ENCODE measurements around the gene SFXN4. TPM values are rescaled to one million over a fixed set of nuclear protein-coding genes. Genes with fewer than 3 reads are reported as not detected.

SFXN4 gene
- total and polyA plus RNA-seq, 12 donors: 31.0 to 135 (median 51.2) TPM

GRCh38 chr10:119135513-119135881 is 30.0 kb downstream of the SFXN4 start:
- peaks cover 7 to 16% of the 10 kb centered on the region in 2 donors for H3K4me1 ChIP-seq (replicated peaks in 1 of 2)
- peaks cover 0 to 19% of the 10 kb centered on the region in 2 donors for H3K36me3 ChIP-seq (replicated peaks in 1 of 2)
- H3K4me3 ChIP-seq: no peak overlapping the region
- H3K27me3 ChIP-seq: no peaks in the 10 kb centered on the region
- peak overlapping the region in 2 of 5 donors; percentile 4 to 34 for H3K27ac ChIP-seq
- DNase-seq: peak in 1 of 7 donors; percentile 42
- no peaks in the 10 kb centered on the region for H3K9me3 ChIP-seq (replicated peaks in 1 of 3)
- intact Hi-C loops (cut with DNase I): no loop called here
- 63 to 71% (median 67%) methylated on average over 4 of the region's 4 CpGs for whole genome bisulfite sequencing, 4 donors
- TF ChIP-seq CTCF (IDR thresholded peaks at IDR 0.05) (no peak), POLR2A (IDR thresholded peaks at IDR 0.05) (no peak)

GRCh38 chr10:119133949-119134348 is 31.6 kb downstream of the SFXN4 start:
- intact Hi-C loops (cut with DNase I): no loop called here
- TF ChIP-seq POLR2A (IDR thresholded peaks at IDR 0.05) (no peak), CTCF (IDR thresholded peaks at IDR 0.05) (no peak)
- H3K36me3 ChIP-seq (replicated peaks in 1 of 2): peaks cover 0 to 23% of the 10 kb centered on the region in 2 donors
- no peaks in the 10 kb centered on the region for H3K27me3 ChIP-seq
- no peak overlapping the region for H3K27ac ChIP-seq
- H3K4me3 ChIP-seq: no peak overlapping the region
- no peak for DNase-seq
- H3K4me1 ChIP-seq (replicated peaks in 1 of 2): peaks cover 7 to 14% of the 10 kb centered on the region in 2 donors
- no peaks in the 10 kb centered on the region for H3K9me3 ChIP-seq (replicated peaks in 1 of 3)
- 69 to 81% (median 74%) methylated on average over 8 of the region's 8 CpGs for WGBS, 4 donors

GRCh38 chr10:119132521-119133345 is 32.8 kb downstream of the SFXN4 start:
- peaks cover 0 to 23% of the 10 kb centered on the region in 2 donors for H3K36me3 ChIP-seq (replicated peaks in 1 of 2)
- no peak overlapping the region for H3K4me3 ChIP-seq
- intact Hi-C loops (cut with DNase I): no loop called here
- no peak for DNase-seq
- no peaks in the 10 kb centered on the region for H3K9me3 ChIP-seq (replicated peaks in 1 of 3)
- H3K27me3 ChIP-seq: no peaks in the 10 kb centered on the region
- peaks cover 7% of the 10 kb centered on the region in 2 donors for H3K4me1 ChIP-seq (replicated peaks in 1 of 2)
- TF ChIP-seq POLR2A (IDR thresholded peaks at IDR 0.05) (no peak), CTCF (IDR thresholded peaks at IDR 0.05) (no peak)
- WGBS, 4 donors: 83 to 89% (median 86%) methylated on average over 12 to 14 of the region's 14 CpGs
- H3K27ac ChIP-seq: peak overlapping the region in 1 of 5 donors; percentile 15

- Histone ChIP-seq H3K4me1 (replicated peaks in 1 of 2) (peaks cover 7% of the 10 kb centered on the region in 2 donors), H3K4me3 (peak overlapping the region in 1 of 4 donors; percentile 39), H3K36me3 (replicated peaks in 1 of 2) (peaks cover 0 to 24% of the 10 kb centered on the region in 2 donors), H3K27me3 (no peaks in the 10 kb centered on the region), H3K9me3 (replicated peaks in 1 of 3) (no peaks in the 10 kb centered on the region), H3K27ac (peak overlapping the region in 4 of 5 donors; percentile 10 to 67 (median 26))
- WGBS, 4 donors: 56 to 61% (median 58%) methylated on average over 10 of the region's 10 CpGs
- DNase-seq: peak in 1 of 7 donors; percentile 23
- TF ChIP-seq CTCF (IDR thresholded peaks at IDR 0.05) (no peak), POLR2A (IDR thresholded peaks at IDR 0.05) (no peak)
- intact Hi-C loops (cut with DNase I): no loop called here
Measured at GRCh38 chr10:119131512-119132240, 33.8 kb downstream of the SFXN4 start.

Measured in adrenal gland (tissue), 12 donors.